ENCODE measurements around the gene DNASE1L1.

DNASE1L1 gene

GRCh38 chrX:154380787-154381186 lies 28.3 kb downstream of the DNASE1L1 start:
- DNase-seq = no peak

- no peak for DNase-seq
Observed at GRCh38 chrX:154380153-154380552, 28.9 kb downstream of the DNASE1L1 start.

- DNase-seq = no peak
Observed at GRCh38 chrX:154379569-154379951, 29.5 kb downstream of the DNASE1L1 start.

- peak; percentile 93 for DNase-seq
Observed at GRCh38 chrX:154378799-154379568, 30.1 kb downstream of the DNASE1L1 start, which contains the start of gene EMD. TSS of gene EMD (plus strand) at chrX:154379295. CDS start at chrX:154379485, 190 bp downstream.

DNA sequence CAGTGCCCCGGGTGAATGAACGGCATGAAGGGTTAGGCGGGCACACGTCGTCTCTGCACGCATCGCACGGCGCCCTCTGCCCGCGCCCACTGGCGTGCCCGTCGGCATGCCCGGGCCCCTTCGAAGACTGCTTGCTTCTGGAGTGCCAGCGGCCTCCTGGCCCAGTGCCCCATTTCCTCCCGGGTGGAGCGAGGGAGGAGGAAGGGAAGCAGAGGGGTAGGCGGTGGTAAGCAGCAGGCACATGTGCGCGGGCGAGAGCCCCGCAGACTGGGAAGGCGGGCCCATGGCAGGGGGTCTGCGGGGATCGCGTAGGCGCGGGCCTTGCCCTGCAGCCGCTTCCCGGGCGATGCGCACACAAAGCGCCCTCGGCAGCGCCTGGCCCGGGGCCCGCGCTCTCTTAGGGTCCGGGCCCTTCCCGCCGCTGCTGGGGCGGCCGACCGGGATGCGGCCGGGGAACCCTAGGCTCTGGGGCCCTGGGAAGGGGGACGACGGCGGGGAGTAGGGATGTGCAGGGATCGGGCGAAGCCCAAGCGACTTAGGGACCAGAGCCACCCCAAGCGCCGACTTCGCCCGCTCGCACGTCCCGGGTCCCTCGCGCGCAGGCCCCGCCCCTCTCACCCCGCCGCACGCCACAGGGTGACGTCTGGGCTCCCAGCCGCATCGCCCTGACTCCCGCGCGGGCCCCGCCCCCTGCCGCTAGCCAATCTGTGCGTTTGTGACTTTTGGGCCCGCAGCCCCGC lies 30.8 kb downstream of the DNASE1L1 start:
- DNase-seq = peak; percentile 44

- no peak for DNase-seq
Observed at GRCh38 chrX:154376774-154377173, 32.3 kb downstream of the DNASE1L1 start.

GRCh38 chrX:154375156-154375504 lies 33.9 kb downstream of the DNASE1L1 start:
- DNase-seq = no peak

GRCh38 chrX:154374313-154375155 lies 34.5 kb downstream of the DNASE1L1 start, which contains the start of gene FLNA:
TSS of gene FLNA (minus strand) at chrX:154374634. CDS start at chrX:154371245, 3,389 bp downstream.
- DNase-seq = peak; percentile 39

- DNase-seq = no peak
Observed at GRCh38 chrX:154373340-154374306, 35.4 kb downstream of the DNASE1L1 start.

DNA sequence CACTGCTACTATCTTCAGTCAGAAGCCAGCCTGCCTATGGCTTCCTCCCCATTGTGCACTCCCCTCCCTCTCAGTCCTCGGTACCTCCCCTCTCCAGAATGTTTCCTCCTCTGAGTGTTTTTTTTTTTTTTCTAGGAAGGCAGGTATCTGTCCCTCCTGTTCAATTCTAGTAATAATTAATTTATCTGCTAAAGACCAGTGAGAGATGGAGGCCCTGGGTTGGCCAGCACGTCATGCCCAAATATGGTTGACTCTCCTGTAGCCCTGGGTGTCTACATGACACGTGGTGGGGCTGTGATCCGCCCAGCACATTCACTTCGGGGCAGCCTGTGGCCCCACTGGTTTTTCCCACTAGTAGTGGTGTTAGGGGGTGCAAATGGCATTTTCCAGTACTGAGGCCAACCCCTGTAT lies 36.4 kb downstream of the DNASE1L1 start:
- no peak for DNase-seq

DNA sequence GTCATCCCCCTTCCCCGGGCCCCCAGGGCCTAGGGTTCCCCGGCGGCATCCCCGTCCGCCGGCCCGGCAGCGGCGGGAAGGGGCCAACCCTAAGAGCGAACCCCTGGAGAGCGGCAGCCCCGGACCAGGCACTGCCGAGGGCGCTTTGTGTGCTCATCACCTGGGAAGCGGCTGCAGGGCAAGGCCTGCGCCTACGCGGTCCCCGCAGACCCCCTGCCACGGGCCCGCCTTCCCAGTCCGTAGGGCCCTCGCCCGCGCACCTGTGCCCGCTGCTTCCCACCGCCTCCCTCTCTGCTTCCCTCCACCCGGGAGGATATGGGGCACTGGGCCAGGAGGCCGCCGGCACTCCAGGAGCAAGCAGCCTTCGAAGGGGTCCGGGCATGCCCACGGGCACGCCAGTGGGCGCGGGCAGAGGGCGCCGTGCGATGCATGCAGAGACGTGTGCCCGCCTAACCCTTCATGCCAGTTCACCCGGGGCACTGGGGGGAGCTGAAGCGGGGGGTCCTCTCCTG lies 37.2 kb downstream of the DNASE1L1 start:
- DNase-seq = no peak

- DNase-seq = peak; percentile 89
Observed at GRCh38 chrX:154371017-154371788, 37.9 kb downstream of the DNASE1L1 start.

DNA sequence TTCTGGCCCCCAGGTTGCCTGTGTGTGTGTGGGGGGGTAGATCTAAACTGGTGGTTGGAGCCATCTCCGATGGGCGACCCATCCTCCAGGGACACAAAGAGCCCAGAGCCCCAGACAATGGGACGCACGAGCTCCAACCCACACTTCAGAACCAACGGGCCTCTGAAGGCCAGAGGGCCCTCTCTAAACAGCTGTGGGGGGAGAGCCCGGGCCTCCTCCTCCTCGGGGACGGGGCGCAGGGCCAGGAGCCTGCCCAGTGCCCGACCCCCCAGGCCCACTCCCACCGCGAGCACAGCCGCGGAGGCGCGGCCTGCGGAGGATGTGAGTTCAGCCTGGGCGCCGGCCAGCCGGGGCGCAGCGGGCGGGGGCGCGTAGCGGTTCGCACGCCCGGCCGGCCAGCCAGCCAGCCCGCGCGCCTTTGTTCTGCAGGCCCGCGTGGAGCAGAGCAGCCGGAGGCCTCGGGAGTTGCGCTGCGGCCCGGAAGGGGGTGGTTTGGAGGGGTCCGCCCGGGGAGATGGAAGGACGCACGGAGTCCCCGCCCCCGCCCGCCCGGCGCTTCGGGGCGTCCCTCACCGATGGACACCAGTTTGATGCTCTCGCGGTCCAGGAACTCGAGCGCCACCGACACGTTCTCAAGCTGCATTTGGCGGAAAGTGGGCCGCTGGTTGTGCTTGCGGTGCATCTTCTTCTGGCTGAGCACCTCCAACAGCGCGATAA lies 38.6 kb downstream of the DNASE1L1 start:
- no peak for DNase-seq

DNA sequence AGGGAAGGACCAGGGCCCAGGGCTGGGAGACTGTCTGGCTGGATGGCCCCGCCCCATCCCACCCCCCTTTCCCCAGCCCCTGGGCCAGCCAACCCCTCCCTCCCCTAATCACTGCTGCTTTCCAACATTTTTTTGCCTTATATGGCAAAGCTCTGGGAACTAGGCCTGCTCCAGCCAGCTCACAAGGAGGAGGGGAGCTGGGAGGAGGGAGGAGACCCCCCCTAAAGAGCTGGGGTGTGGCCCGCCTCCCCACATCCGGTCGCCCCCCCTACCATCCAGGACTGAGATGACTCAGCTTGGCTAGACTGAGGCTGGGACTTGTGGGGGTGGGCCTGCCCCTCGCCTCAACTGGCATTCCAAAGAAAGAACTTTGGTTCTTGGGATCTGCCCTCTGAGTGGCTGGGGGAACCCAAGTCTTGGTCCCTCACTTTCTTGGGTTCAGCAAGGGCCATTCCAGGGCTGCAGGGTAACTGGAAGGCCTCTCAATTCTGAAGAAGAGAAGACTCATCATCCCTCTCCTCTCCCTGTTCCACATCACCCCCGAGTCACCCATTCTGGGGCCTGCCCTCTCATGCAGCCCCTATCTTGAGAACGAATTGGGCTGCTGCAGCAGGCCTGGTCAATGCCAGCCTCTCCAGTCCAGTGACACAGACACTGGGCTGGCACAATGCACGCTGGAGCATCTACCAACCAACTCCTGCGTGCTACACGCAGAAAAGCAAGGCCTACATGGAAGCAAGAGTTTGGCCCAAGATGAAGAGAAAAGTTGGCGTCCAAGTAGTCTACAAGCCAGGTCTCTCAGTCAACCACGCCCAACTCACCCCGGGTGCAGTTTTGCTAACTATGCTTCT lies 39.4 kb downstream of the DNASE1L1 start:
- peak; percentile 73 for DNase-seq

DNA sequence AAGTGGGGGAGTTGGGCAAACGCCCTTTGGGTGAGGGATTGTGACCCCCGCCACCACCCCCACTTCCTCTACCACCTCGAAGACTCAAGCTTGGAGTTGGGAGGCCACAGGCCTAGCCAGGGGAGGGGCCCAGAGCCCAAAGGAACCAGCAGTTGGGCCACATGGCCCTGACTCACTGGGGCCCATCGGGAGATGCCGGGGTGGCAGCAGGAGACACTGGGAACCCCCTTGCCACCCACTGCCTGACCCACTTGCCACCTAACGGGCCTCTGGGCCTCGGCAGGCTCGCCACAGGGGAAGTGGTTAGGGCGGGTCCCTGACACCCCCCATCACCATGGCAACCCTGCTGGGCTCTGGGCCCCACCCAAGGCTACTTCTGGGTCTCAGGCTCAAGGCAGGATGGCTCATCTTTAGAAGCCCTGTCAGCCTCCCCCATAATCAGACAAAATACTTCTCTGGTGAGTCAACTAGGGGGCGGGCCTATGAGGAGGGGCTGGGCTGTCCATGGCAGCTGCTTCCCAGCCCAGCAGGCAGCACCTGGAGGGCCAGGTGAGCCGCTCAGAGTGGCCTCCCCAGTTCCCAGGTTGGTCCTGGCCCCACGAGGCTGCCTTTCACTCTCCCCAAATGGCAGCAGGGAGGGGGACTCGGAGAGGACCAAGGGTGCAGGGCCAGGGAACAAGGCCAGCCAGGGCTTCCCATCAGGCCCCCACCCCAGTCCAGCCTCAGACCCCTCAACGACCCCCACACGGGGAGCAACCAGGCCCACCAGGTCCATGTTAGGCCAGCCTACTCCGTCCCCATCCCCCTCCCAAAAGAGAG lies 40.2 kb downstream of the DNASE1L1 start:
- DNase-seq = peak; percentile 92

- no peak for DNase-seq
Observed at GRCh38 chrX:154367474-154368308, 41.4 kb downstream of the DNASE1L1 start.

DNA sequence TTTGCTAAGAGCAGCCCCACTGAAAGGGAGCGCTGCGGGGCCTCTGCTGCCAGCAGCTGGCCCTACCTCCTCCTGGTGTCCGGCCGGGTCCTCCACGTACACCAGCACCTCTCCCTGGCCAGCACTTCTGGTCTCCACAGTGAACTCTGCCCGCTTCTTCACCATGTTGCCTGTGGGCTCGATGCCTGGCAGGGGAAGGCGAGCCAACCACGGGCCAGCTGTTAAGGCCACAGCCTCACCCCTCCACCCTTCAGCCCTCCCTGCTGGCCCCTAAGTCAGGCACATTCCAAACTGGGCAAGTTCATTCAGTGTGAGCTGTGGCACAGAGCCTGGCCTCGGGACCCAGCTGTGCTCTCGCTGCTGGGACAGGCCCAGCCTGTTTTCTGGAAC lies 42.4 kb downstream of the DNASE1L1 start:
- DNase-seq = no peak
